ENCODE measurements around the gene SRGN.
"Not testable (repeated sequence)": the region's sequence is repeated elsewhere in the genome, so short reads cannot be mapped to it uniquely, and the experiment has no call there.

Gene SRGN

GRCh38 chr10:69141304-69141703 is 53.4 kb downstream of the SRGN start:
- DNase-seq (ENCODE audit: low read depth), result no peak

GRCh38 chr10:69142074-69142473 is 54.2 kb downstream of the SRGN start:
- DNase-seq (ENCODE audit: low read depth), result not testable (repeated sequence)

- no peak for DNase-seq (ENCODE audit: low read depth)
These were observed 55.1 kb downstream of the SRGN start for GRCh38 chr10:69142983-69143382.

- no peak for DNase-seq (ENCODE audit: low read depth)
These were observed 57.4 kb downstream of the SRGN start for GRCh38 chr10:69145329-69145728.

GRCh38 chr10:69145864-69146263 is 58.0 kb downstream of the SRGN start:
- no peak for DNase-seq (ENCODE audit: low read depth)

- DNase-seq (ENCODE audit: low read depth), result no peak
These were observed 58.9 kb downstream of the SRGN start for GRCh38 chr10:69146759-69147158.

- no peak for DNase-seq (ENCODE audit: low read depth)
These were observed 64.1 kb downstream of the SRGN start for GRCh38 chr10:69151984-69152383.

GRCh38 chr10:69153227-69153626 is 65.3 kb downstream of the SRGN start:
- no peak for DNase-seq (ENCODE audit: low read depth)

Data from stimulated activated CD8-positive, alpha-beta memory T cell treated with anti-CD3 and anti-CD28 coated beads, Interleukin-4, amount 100 ng/mL, for 24 hours (primary cell).